Natural killer cell (primary cell): ENCODE measurements around the gene SLC10A4. TPM values are rescaled to one million over a fixed set of nuclear protein-coding genes. Genes with fewer than 3 reads are reported as not detected.

Experiments used
- ATAC-seq, 3 donors: fragments of 150-1000 bp in 2 of 3; fragments of 200-7000 bp in 1 of 3; cut with Tn5 transposase; 1 replicate in 1 of 3; 2 replicates in 2 of 3; pipeline ENCODE4 v1.10.0; 2021; ENCODE audit warnings: mild to moderate bottlenecking in 2 of 3, moderate library complexity in 2 of 3
- DNase-seq, 2 donors: peaks; one replicate each; pipeline versions ENCODE4 v3.0.0 to v3.0.0-alpha.2; 2013 to 2021; ENCODE audit warnings: mixed read lengths in 1 of 2
- H3K27ac ChIP-seq: one replicate; pipeline ENCODE4 v1.5.1; 2013; ENCODE audit warnings: mild to moderate bottlenecking, low read length
- H3K27me3 ChIP-seq: one replicate; pipeline ENCODE4 v1.6.1; 2013; ENCODE audit warnings: low read length; ENCODE audit not compliant: control insufficient read depth, insufficient read depth
- H3K36me3 ChIP-seq: one replicate; pipeline ENCODE4 v1.6.1; 2013; ENCODE audit warnings: low read length; ENCODE audit not compliant: control insufficient read depth, insufficient read depth
- H3K4me1 ChIP-seq: one replicate; pipeline ENCODE4 v1.6.1; 2013; ENCODE audit warnings: low read length; ENCODE audit not compliant: control insufficient read depth, insufficient read depth
- H3K4me3 ChIP-seq: one replicate; pipeline ENCODE4 v1.5.1; 2013; ENCODE audit warnings: low read length
- H3K9me3 ChIP-seq: one replicate; pipeline ENCODE4 v1.6.1; 2013; ENCODE audit warnings: low read length; ENCODE audit not compliant: control insufficient read depth, insufficient read depth
- H3K27ac Mint-ChIP-seq, 2 donors: one replicate each; pipeline ENCODE4 v1.8.0; 2022; ENCODE audit warnings: mild to moderate bottlenecking in 2 of 2, mixed read lengths in 2 of 2, moderate library complexity in 1 of 2
- H3K27me3 Mint-ChIP-seq, 2 donors: one replicate each; pipeline ENCODE4 v1.8.0; 2022; ENCODE audit warnings: low read depth in 2 of 2, mixed read lengths in 2 of 2
- H3K36me3 Mint-ChIP-seq: one replicate; pipeline ENCODE4 v1.8.0; 2022; ENCODE audit warnings: mixed read lengths
- H3K4me1 Mint-ChIP-seq, 2 donors: one replicate each; pipeline ENCODE4 v1.8.0; 2022; ENCODE audit warnings: mixed read lengths in 2 of 2
- H3K4me3 Mint-ChIP-seq: one replicate; pipeline ENCODE4 v1.8.0; 2022; ENCODE audit warnings: mild to moderate bottlenecking, moderate library complexity, mixed read lengths
- H3K9me3 Mint-ChIP-seq, 2 donors: one replicate each; pipeline ENCODE4 v1.8.0; 2022; ENCODE audit warnings: mixed read lengths in 2 of 2
- CTCF ChIP-seq: fragments of 200-600 bp; IDR thresholded peaks from one replicate; pipeline ENCODE4 v1.8.0; 2022; ENCODE audit warnings: antibody characterized with exemption
- WGBS: methylation state at CpG from one replicate; pipeline ENCODE4 v1.1.7; 2013; ENCODE audit warnings: missing lambda C conversion rate; ENCODE audit not compliant: insufficient coverage; 5-methylcytosine and 5-hydroxymethylcytosine counted together
- intact Hi-C: fragments of 100-400 bp; cut with micrococcal nuclease; formaldehyde crosslinking; loops from one replicate; pipeline ENCODE4 v1.14.2; 2022
- total RNA-seq, 4 donors: library from RNA; stranded (reverse); fragments of 120-200 nt in 1 of 4; gene quantifications; one replicate each; pipeline versions ENCODE4 v1.2.3 to v1.2.4, GENCODE V29; 2013 to 2022

Gene SLC10A4
- total RNA-seq, 3 donors from 2014 or later (not counting 1 experiment from before 2014, with no cell fraction given), result 0.19 TPM; not detected in 2

- peaks cover 74% of the 10 kb centered on the region for H3K36me3 ChIP-seq
- TF ChIP-seq CTCF, result no peak
- no peak overlapping the region for H3K4me3 ChIP-seq
- H3K9me3 ChIP-seq, result no peaks in the 10 kb centered on the region
- no peaks in the 10 kb centered on the region for H3K27me3 Mint-ChIP-seq
- peaks cover 14% of the 10 kb centered on the region for H3K36me3 Mint-ChIP-seq
- no peak overlapping the region for H3K27ac Mint-ChIP-seq
- ATAC-seq (no peak), DNase-seq (no peak)
- H3K4me1 Mint-ChIP-seq, result peaks cover 0 to 5% of the 10 kb centered on the region in 2 donors
- no peaks in the 10 kb centered on the region for H3K9me3 Mint-ChIP-seq
- no peaks in the 10 kb centered on the region for H3K27me3 ChIP-seq
- H3K27ac ChIP-seq, result no peak overlapping the region
- H3K4me3 Mint-ChIP-seq, result no peak overlapping the region
- intact Hi-C loops, result no loop called here
- WGBS, result 100% methylated on average over 1 of the region's 2 CpGs
- no peaks in the 10 kb centered on the region for H3K4me1 ChIP-seq
Observed at GRCh38 chr4:48504026-48504330, 20.8 kb downstream of the SLC10A4 start.

GRCh38 chr4:48504352-48504751, 21.2 kb downstream of the SLC10A4 start:
- no peak for DNase-seq
- no peak overlapping the region for H3K4me3 ChIP-seq
- ATAC-seq, result no peak
- H3K4me1 ChIP-seq, result no peaks in the 10 kb centered on the region
- no peaks in the 10 kb centered on the region for H3K27me3 ChIP-seq
- Mint-ChIP-seq H3K9me3 (no peaks in the 10 kb centered on the region), H3K27me3 (no peaks in the 10 kb centered on the region), H3K27ac (no peak overlapping the region), H3K4me3 (no peak overlapping the region), H3K36me3 (peaks cover 10% of the 10 kb centered on the region), H3K4me1 (peaks cover 0 to 5% of the 10 kb centered on the region in 2 donors)
- intact Hi-C loops, result no loop called here
- peaks cover 74% of the 10 kb centered on the region for H3K36me3 ChIP-seq
- 67% methylated on average over 1 of the region's 1 CpG for WGBS
- H3K9me3 ChIP-seq, result no peaks in the 10 kb centered on the region
- TF ChIP-seq CTCF, result no peak
- H3K27ac ChIP-seq, result no peak overlapping the region

GRCh38 chr4:48506716-48507115, 23.6 kb downstream of the SLC10A4 start:
- H3K9me3 ChIP-seq, result no peaks in the 10 kb centered on the region
- no peak overlapping the region for H3K27ac ChIP-seq
- no peaks in the 10 kb centered on the region for H3K27me3 ChIP-seq
- 100% methylated on average over 2 of the region's 2 CpGs for WGBS
- DNase-seq (no peak), ATAC-seq (no peak)
- Mint-ChIP-seq H3K9me3 (no peaks in the 10 kb centered on the region), H3K4me1 (peaks cover 0 to 5% of the 10 kb centered on the region in 2 donors), H3K36me3 (peaks cover 7% of the 10 kb centered on the region), H3K27me3 (no peaks in the 10 kb centered on the region), H3K27ac (no peak overlapping the region), H3K4me3 (no peak overlapping the region)
- peaks cover 76% of the 10 kb centered on the region for H3K36me3 ChIP-seq
- no peak for TF ChIP-seq CTCF
- intact Hi-C loops, result no loop called here
- no peaks in the 10 kb centered on the region for H3K4me1 ChIP-seq
- H3K4me3 ChIP-seq, result no peak overlapping the region

GRCh38 chr4:48509543-48509942, 26.4 kb downstream of the SLC10A4 start:
- no peaks in the 10 kb centered on the region for H3K9me3 ChIP-seq
- no peaks in the 10 kb centered on the region for H3K4me1 ChIP-seq
- H3K27me3 Mint-ChIP-seq, result no peaks in the 10 kb centered on the region
- H3K27ac ChIP-seq, result no peak overlapping the region
- no peak overlapping the region for H3K27ac Mint-ChIP-seq
- DNase-seq (no peak), ATAC-seq (no peak)
- no peaks in the 10 kb centered on the region for H3K9me3 Mint-ChIP-seq
- peaks cover 82% of the 10 kb centered on the region for H3K36me3 ChIP-seq
- H3K4me1 Mint-ChIP-seq, result peaks cover 0 to 5% of the 10 kb centered on the region in 2 donors
- H3K36me3 Mint-ChIP-seq, result peaks cover 21% of the 10 kb centered on the region
- H3K4me3 ChIP-seq, result no peak overlapping the region
- intact Hi-C loops, result no loop called here
- H3K27me3 ChIP-seq, result no peaks in the 10 kb centered on the region
- TF ChIP-seq CTCF, result no peak
- no peak overlapping the region for H3K4me3 Mint-ChIP-seq
